Stomach (tissue), 4 donors: Measurements from ENCODE around the gene WDR82.

ENCODE experiments used
- EP300 ChIP-seq: sonication (generic); formaldehyde crosslinking; IDR thresholded peaks from one replicate; pipeline ENCODE4 v1.6.1; 2017; ENCODE audit warnings: antibody characterized with exemption
- POLR2A ChIP-seq, 4 donors: fragments of 450-650 bp; IDR thresholded peaks; one replicate each; pipeline ENCODE4 v1.6.1; 2016; ENCODE audit warnings: antibody characterized with exemption in 4 of 4, control low read depth in 2 of 4, mild to moderate bottlenecking in 1 of 4, moderate library complexity in 1 of 4
- POLR2AphosphoS5 ChIP-seq, 3 donors: sonication (generic); formaldehyde crosslinking; IDR thresholded peaks; one replicate each; pipeline ENCODE4 v1.6.1; 2016; ENCODE audit warnings: antibody characterized with exemption in 3 of 3
- TF ChIP-seq, protein P1 (sequence below), 7 experiments: fragments of 450-650 bp in 4 of 7; fragments of 200-600 bp in 3 of 7; sonication (generic) in 3 of 7; IDR thresholded peaks; one replicate each; pipeline ENCODE4 v1.5.1; 2016 to 2019; ENCODE audit warnings: antibody characterized with exemption in 7 of 7, control low read depth in 2 of 7, mild to moderate bottlenecking in 1 of 7

DNA sequence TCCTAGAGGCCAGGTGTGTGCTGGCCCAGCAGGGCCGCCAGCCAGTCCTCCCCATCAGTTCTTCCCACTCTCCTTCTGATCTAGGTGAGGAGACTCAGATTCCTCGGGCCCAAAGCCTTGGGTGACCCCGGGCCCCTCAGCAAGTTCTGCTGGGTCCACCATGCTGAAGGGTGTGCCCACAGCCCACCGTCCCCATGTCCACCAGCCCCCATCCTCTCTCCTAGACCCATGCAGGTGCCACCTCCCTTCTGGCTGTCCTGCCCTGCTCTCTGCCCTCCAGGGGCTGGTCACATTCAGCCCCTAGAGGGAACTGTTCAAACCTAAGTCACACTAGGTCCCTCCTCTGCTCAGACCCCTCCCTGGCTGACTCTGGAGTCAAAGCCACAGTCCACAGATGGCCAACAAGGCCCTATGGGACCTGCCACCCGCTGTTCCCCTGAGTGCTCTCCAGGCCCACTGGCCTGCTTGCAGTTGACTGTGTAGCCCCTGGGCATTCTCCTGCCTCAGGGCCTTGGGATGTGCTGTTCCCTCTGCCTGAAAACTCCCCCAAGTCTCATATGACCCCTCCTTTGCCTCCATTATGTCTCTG lies 52.1 kb downstream of the WDR82 start:
- TF ChIP-seq, protein P1, sequence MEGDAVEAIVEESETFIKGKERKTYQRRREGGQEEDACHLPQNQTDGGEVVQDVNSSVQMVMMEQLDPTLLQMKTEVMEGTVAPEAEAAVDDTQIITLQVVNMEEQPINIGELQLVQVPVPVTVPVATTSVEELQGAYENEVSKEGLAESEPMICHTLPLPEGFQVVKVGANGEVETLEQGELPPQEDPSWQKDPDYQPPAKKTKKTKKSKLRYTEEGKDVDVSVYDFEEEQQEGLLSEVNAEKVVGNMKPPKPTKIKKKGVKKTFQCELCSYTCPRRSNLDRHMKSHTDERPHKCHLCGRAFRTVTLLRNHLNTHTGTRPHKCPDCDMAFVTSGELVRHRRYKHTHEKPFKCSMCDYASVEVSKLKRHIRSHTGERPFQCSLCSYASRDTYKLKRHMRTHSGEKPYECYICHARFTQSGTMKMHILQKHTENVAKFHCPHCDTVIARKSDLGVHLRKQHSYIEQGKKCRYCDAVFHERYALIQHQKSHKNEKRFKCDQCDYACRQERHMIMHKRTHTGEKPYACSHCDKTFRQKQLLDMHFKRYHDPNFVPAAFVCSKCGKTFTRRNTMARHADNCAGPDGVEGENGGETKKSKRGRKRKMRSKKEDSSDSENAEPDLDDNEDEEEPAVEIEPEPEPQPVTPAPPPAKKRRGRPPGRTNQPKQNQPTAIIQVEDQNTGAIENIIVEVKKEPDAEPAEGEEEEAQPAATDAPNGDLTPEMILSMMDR (IDR thresholded peaks at IDR 0.05) = no peak
- TF ChIP-seq POLR2A (IDR thresholded peaks at IDR 0.05) = no peak
- TF ChIP-seq POLR2AphosphoS5 (IDR thresholded peaks at IDR 0.05) = no peak
- no peak for TF ChIP-seq EP300
